H9 (cell line): ENCODE measurements around the gene PPP1R1B. TPM values are rescaled to one million over a fixed set of nuclear protein-coding genes. Genes with fewer than 3 reads are reported as not detected.

ENCODE experiments used
- DNase-seq: peaks from one replicate; pipeline ENCODE4 v3.0.0-alpha.2; 2017
- H2AFZ ChIP-seq: one replicate; pipeline ENCODE4 v1.6.1; 2013; ENCODE audit warnings: mild to moderate bottlenecking, low read length, control low read depth, moderate library complexity
- H2AK5ac ChIP-seq: 2 replicates; pipeline ENCODE4 v1.6.1; 2013; ENCODE audit warnings: low read length, control low read depth, mixed read lengths; ENCODE audit not compliant: insufficient read length
- H2BK120ac ChIP-seq: one replicate; pipeline ENCODE4 v1.6.1; 2013; ENCODE audit warnings: low read depth, mild to moderate bottlenecking, low read length, control low read depth, inconsistent platforms; ENCODE audit not compliant: poor library complexity, severe bottlenecking
- H2BK12ac ChIP-seq: 2 replicates; pipeline ENCODE4 v1.6.1; 2013; ENCODE audit warnings: low read length, control low read depth, mixed read lengths, low read depth; ENCODE audit not compliant: insufficient read length
- H2BK15ac ChIP-seq: 2 replicates; pipeline ENCODE4 v1.6.1; 2013; ENCODE audit warnings: low read depth, low read length, control low read depth
- H2BK20ac ChIP-seq: one replicate; pipeline ENCODE4 v1.6.1; 2013; ENCODE audit warnings: low read depth, mild to moderate bottlenecking, low read length, control low read depth, inconsistent platforms; ENCODE audit not compliant: poor library complexity, severe bottlenecking
- H2BK5ac ChIP-seq: 2 replicates; pipeline ENCODE4 v1.6.1; 2013; ENCODE audit warnings: low read length, control low read depth, mixed read lengths; ENCODE audit not compliant: insufficient read length
- H3K14ac ChIP-seq: 2 replicates; pipeline ENCODE4 v1.6.1; 2013; ENCODE audit warnings: low read length, control low read depth; ENCODE audit not compliant: insufficient read depth
- H3K18ac ChIP-seq: 2 replicates; pipeline ENCODE4 v1.6.1; 2013; ENCODE audit warnings: low read depth, mild to moderate bottlenecking, mixed read lengths, low read length, control low read depth; ENCODE audit not compliant: insufficient read length
- H3K23ac ChIP-seq: 2 replicates; pipeline ENCODE4 v1.6.1; 2013; ENCODE audit warnings: low read length, control low read depth, mixed read lengths, low read depth; ENCODE audit not compliant: insufficient read length
- H3K23me2 ChIP-seq: 2 replicates; pipeline ENCODE4 v1.6.1; 2013; ENCODE audit warnings: low read depth, mild to moderate bottlenecking, mixed read lengths, low read length, control low read depth; ENCODE audit not compliant: insufficient read length, poor library complexity, severe bottlenecking
- H3K27ac ChIP-seq: 2 replicates; pipeline ENCODE4 v1.5.1; 2013; ENCODE audit warnings: low read length, control low read depth, mixed read lengths, low read depth; ENCODE audit not compliant: insufficient read length
- H3K27me3 ChIP-seq: 2 replicates; pipeline ENCODE4 v1.6.1; 2013; ENCODE audit warnings: low read length, control low read depth, inconsistent platforms; ENCODE audit not compliant: insufficient read depth
- H3K4ac ChIP-seq: 2 replicates; pipeline ENCODE4 v1.6.1; 2013; ENCODE audit warnings: low read depth, mild to moderate bottlenecking, control low read depth, inconsistent platforms, low read length, moderate library complexity
- H3K4me1 ChIP-seq: 2 replicates; pipeline ENCODE4 v1.6.1; 2013; ENCODE audit warnings: low read length, control low read depth, inconsistent platforms; ENCODE audit not compliant: insufficient read depth
- H3K4me2 ChIP-seq: 2 replicates; pipeline ENCODE4 v1.6.1; 2013; ENCODE audit warnings: low read length, control low read depth, mixed read lengths; ENCODE audit not compliant: insufficient read length, insufficient read depth
- H3K56ac ChIP-seq: 2 replicates; pipeline ENCODE4 v1.6.1; 2013; ENCODE audit warnings: low read depth, mild to moderate bottlenecking, mixed read lengths, low read length, control low read depth; ENCODE audit not compliant: insufficient read length
- H3K79me1 ChIP-seq: 2 replicates; pipeline ENCODE4 v1.6.1; 2013; ENCODE audit warnings: low read depth, mild to moderate bottlenecking, moderate library complexity, low read length, control low read depth, inconsistent platforms; ENCODE audit not compliant: insufficient read depth, poor library complexity, severe bottlenecking
- H3K79me2 ChIP-seq: 2 replicates; pipeline ENCODE4 v1.6.1; 2013; ENCODE audit warnings: low read length, control low read depth, inconsistent platforms; ENCODE audit not compliant: insufficient read depth
- H3K9ac ChIP-seq: 2 replicates; pipeline ENCODE4 v1.6.1; 2013; ENCODE audit warnings: low read length, control low read depth, mixed read lengths; ENCODE audit not compliant: insufficient read length; ENCODE audit errors: extremely low read depth
- H3K9me3 ChIP-seq: one replicate; pipeline ENCODE4 v1.6.1; 2013; ENCODE audit warnings: low read depth, low read length, inconsistent platforms; ENCODE audit not compliant: control insufficient read depth
- H3T11ph ChIP-seq: one replicate; pipeline ENCODE4 v1.6.1; 2013; ENCODE audit warnings: mild to moderate bottlenecking, low read length, control low read depth, inconsistent platforms
- H4K20me1 ChIP-seq: one replicate; pipeline ENCODE4 v1.6.1; 2013; ENCODE audit not compliant: control insufficient read depth, insufficient read length, insufficient read depth
- H4K5ac ChIP-seq: 2 replicates; pipeline ENCODE4 v1.6.1; 2013; ENCODE audit warnings: low read depth, mild to moderate bottlenecking, mixed read lengths, low read length, control low read depth; ENCODE audit not compliant: insufficient read length
- H4K8ac ChIP-seq: replicated peaks from 2 replicates; pipeline ENCODE4 v1.6.1; 2013; ENCODE audit warnings: low read length, control low read depth, mixed read lengths, low read depth; ENCODE audit not compliant: insufficient read length
- H4K91ac ChIP-seq: 2 replicates; pipeline ENCODE4 v1.6.1; 2013; ENCODE audit warnings: low read depth, mild to moderate bottlenecking, moderate library complexity, mixed read lengths, low read length, control low read depth; ENCODE audit not compliant: insufficient read length
- H3K27ac Mint-ChIP-seq, 3 experiments: 2 replicates in 2 of 3; 3 replicates in 1 of 3; pipeline ENCODE4 v1.8.0; 2020 to 2021; ENCODE audit warnings: mixed read lengths in 3 of 3, mild to moderate bottlenecking in 1 of 3, moderate library complexity in 1 of 3
- H3K27me3 Mint-ChIP-seq: 2 replicates; pipeline ENCODE4 v1.8.0; 2021; ENCODE audit warnings: low read depth, mild to moderate bottlenecking, moderate library complexity, mixed read lengths
- H3K36me3 Mint-ChIP-seq, 3 experiments: 2 replicates in 2 of 3; 3 replicates in 1 of 3; pipeline ENCODE4 v1.8.0; 2020 to 2021; ENCODE audit warnings: low read depth in 3 of 3, mixed read lengths in 3 of 3; ENCODE audit not compliant: insufficient read depth in 1 of 3
- H3K4me1 Mint-ChIP-seq, 2 experiments: 2 replicates each; pipeline ENCODE4 v1.8.0; 2020; ENCODE audit warnings: mixed read lengths in 2 of 2
- H3K4me3 Mint-ChIP-seq, 2 experiments: 2 replicates in 1 of 2; 3 replicates in 1 of 2; pipeline ENCODE4 v1.8.0; 2020 to 2021; ENCODE audit warnings: mild to moderate bottlenecking in 2 of 2, mixed read lengths in 2 of 2, moderate library complexity in 1 of 2
- H3K9me3 Mint-ChIP-seq, 2 experiments: 2 replicates in 1 of 2; 3 replicates in 1 of 2; pipeline ENCODE4 v1.8.0; 2020; ENCODE audit warnings: mild to moderate bottlenecking in 2 of 2, mixed read lengths in 2 of 2, moderate library complexity in 1 of 2
- WGBS: extraction: QIAGEN DNeasy Blood & Tissue Kit; methylation state at CpG from one replicate; pipeline ENCODE4 v1.1.7; 2013; ENCODE audit warnings: missing lambda C conversion rate, low lambda C conversion rate, mixed read lengths; ENCODE audit not compliant: insufficient read length; ENCODE audit errors: extremely low coverage; 5-methylcytosine and 5-hydroxymethylcytosine counted together
- total RNA-seq: library from RNA; stranded (reverse); gene quantifications from 2 replicates; pipeline ENCODE4 v1.2.1, GENCODE V29; 2021
- TF ChIP-seq, protein P1 (sequence below): fragments of 200-600 bp; sonication (generic); conservative IDR thresholded peaks from 3 replicates; pipeline ENCODE4 v1.8.0; 2021; ENCODE audit warnings: antibody characterized with exemption, mild to moderate bottlenecking

The PPP1R1B gene
- total RNA-seq, 1 experiment from 2014 or later: 15.5 TPM

DNA sequence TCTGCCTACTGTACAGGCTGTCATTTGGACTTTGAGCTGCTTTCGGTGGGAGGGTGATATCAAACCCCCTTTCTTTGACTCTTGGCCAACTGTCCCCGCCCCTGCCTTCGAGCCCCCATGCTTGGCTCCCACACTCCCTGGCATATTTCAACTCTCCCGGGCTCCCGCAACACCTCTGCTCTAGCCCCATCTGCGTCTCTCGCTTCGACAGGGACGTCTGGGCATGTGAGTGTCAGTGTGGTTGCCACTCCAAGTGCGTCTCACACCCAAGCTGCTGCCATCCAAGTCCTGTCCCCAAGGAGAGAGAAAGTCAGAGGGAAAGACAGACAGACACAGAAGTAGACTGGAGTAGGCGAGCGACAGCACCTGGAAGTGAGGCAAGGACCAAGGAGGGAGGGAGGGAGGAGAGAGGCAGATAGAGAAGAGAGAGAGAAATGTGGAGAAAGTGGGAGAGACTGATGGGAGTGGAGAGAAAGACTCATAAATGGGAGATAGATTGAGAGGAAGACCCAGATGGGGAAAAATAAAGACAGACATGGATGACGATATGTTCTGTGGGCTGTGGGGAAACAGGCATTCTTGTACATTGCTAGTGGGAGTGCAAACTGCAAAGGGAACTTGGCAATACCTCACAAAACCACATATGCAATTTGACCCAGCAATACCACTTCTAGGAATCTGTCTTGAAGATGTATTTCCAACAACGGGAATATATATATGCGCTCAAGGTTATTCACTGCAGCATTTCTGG is 22.0 kb downstream of the PPP1R1B start:
- H3K27me3 Mint-ChIP-seq: no peaks in the 10 kb centered on the region; the same call in 1 of the 2 replicates
- peaks cover 0 to 6% (median 2%) of the 10 kb centered on the region in 3 experiments; a peak in 6 of 7 replicates for H3K36me3 Mint-ChIP-seq
- Histone ChIP-seq H3K9ac (no peak overlapping the region), H2BK20ac (no peak overlapping the region), H4K20me1 (no peaks in the 10 kb centered on the region), H3T11ph (no peak overlapping the region), H3K23me2 (peaks cover 3% of the 10 kb centered on the region), H3K79me1 (no peaks in the 10 kb centered on the region), H4K8ac (no peak overlapping the region), H3K14ac (no peak overlapping the region), H3K27me3 (no peaks in the 10 kb centered on the region), H2AK5ac (no peak overlapping the region), H2BK120ac (no peak overlapping the region), H3K9me3 (no peaks in the 10 kb centered on the region), H3K27ac (no peak overlapping the region), H4K5ac (no peak overlapping the region), H3K23ac (no peak overlapping the region), H3K18ac (no peak overlapping the region), H4K91ac (no peak overlapping the region), H2BK15ac (no peak overlapping the region), H2BK12ac (no peak overlapping the region), H3K56ac (no peak overlapping the region), H3K4me2 (no peak overlapping the region), H3K4me1 (peaks cover 9% of the 10 kb centered on the region; the same call in 1 of the 2 replicates), H3K4ac (no peak overlapping the region), H3K79me2 (no peaks in the 10 kb centered on the region), H2BK5ac (no peak overlapping the region), H2AFZ (no peak overlapping the region)
- H3K9me3 Mint-ChIP-seq: no peaks in the 10 kb centered on the region
- H3K27ac Mint-ChIP-seq: peak overlapping the region in 2 of 3 experiments; percentile 34 to 69; a peak in 3 of 7 replicates
- DNase-seq: no peak
- peaks cover 46 to 66% of the 10 kb centered on the region in 2 experiments for H3K4me1 Mint-ChIP-seq
- WGBS: no CpG with 5 or more reads among the region's 15 CpGs
- TF ChIP-seq, protein P1, sequence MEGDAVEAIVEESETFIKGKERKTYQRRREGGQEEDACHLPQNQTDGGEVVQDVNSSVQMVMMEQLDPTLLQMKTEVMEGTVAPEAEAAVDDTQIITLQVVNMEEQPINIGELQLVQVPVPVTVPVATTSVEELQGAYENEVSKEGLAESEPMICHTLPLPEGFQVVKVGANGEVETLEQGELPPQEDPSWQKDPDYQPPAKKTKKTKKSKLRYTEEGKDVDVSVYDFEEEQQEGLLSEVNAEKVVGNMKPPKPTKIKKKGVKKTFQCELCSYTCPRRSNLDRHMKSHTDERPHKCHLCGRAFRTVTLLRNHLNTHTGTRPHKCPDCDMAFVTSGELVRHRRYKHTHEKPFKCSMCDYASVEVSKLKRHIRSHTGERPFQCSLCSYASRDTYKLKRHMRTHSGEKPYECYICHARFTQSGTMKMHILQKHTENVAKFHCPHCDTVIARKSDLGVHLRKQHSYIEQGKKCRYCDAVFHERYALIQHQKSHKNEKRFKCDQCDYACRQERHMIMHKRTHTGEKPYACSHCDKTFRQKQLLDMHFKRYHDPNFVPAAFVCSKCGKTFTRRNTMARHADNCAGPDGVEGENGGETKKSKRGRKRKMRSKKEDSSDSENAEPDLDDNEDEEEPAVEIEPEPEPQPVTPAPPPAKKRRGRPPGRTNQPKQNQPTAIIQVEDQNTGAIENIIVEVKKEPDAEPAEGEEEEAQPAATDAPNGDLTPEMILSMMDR: no peak
- H3K4me3 Mint-ChIP-seq: no peak overlapping the region
